Skin epidermis (tissue), 12 donors: ENCODE data around the gene TXNDC2.
A peak's percentile ranks its signal among the peaks of the same experiment; 100 is the strongest.
"Not testable (repeated sequence)": the region's sequence is repeated elsewhere in the genome, so short reads cannot be mapped to it uniquely, and the experiment has no call there.

ENCODE experiments used
- H3K27ac ChIP-seq, 21 experiments: fragments of 200-600 bp; sonication (generic) in 11 of 21; one replicate each; pipeline ENCODE4 v1.5.0; 2020; ENCODE audit warnings: mild to moderate bottlenecking in 3 of 21, inconsistent platforms in 2 of 21, moderate library complexity in 2 of 21
- H3K4me3 ChIP-seq, 7 experiments: fragments of 200-600 bp; sonication (generic) in 2 of 7; one replicate each; pipeline ENCODE4 v1.5.0; 2020; ENCODE audit warnings: inconsistent platforms in 2 of 7, mild to moderate bottlenecking in 2 of 7, moderate library complexity in 1 of 7

The TXNDC2 gene

GRCh38 chr18:9905401-9905922 lies 19.7 kb downstream of the TXNDC2 start:
- H3K4me3 ChIP-seq, result no peak overlapping the region
- H3K27ac ChIP-seq, result no peak overlapping the region

- Histone ChIP-seq H3K27ac (no peak overlapping the region), H3K4me3 (no peak overlapping the region)
Measured at GRCh38 chr18:9906481-9906880, 20.7 kb downstream of the TXNDC2 start.

GRCh38 chr18:9907867-9908266 lies 22.1 kb downstream of the TXNDC2 start:
- H3K4me3 ChIP-seq, result no peak overlapping the region
- no peak overlapping the region for H3K27ac ChIP-seq

- no peak overlapping the region for H3K27ac ChIP-seq
Measured at GRCh38 chr18:9910071-9910470, 24.3 kb downstream of the TXNDC2 start.

GRCh38 chr18:9910661-9911060 lies 24.9 kb downstream of the TXNDC2 start:
- H3K4me3 ChIP-seq, result no peak overlapping the region
- no peak overlapping the region for H3K27ac ChIP-seq

More at GRCh38 chr18:9910071-9910470, 24.3 kb downstream of the TXNDC2 start:
- H3K4me3 ChIP-seq, result no peak overlapping the region

GRCh38 chr18:9911226-9911625 lies 25.5 kb downstream of the TXNDC2 start:
- Histone ChIP-seq H3K4me3 (no peak overlapping the region), H3K27ac (no peak overlapping the region)

- H3K27ac ChIP-seq, H3K4me3 ChIP-seq: not testable (repeated sequence)
Measured at GRCh38 chr18:9912285-9912684, 26.5 kb downstream of the TXNDC2 start.

GRCh38 chr18:9913151-9913525 lies 27.4 kb downstream of the TXNDC2 start:
- Histone ChIP-seq H3K4me3 (peak overlapping the region; percentile 75 to 99 (median 91)), H3K27ac (peak overlapping the region; percentile 23 to 100 (median 99))

GRCh38 chr18:9913526-9914333 lies 28.0 kb downstream of the TXNDC2 start, which contains the start of gene VAPA:
Gene VAPA (plus strand): TSS chr18:9914016. CDS start chr18:9914257, 241 bp downstream.
- peak within 1 kb of the TSS; percentile 92 to 100 (median 99) for H3K27ac ChIP-seq
- H3K4me3 ChIP-seq, result peak within 1 kb of the TSS; percentile 75 to 99 (median 91)

- H3K4me3 ChIP-seq, result peak overlapping the region; percentile 75 to 99 (median 91)
- H3K27ac ChIP-seq, result peak overlapping the region; percentile 92 to 100 (median 99)
Measured at GRCh38 chr18:9914334-9914583, 28.5 kb downstream of the TXNDC2 start.

GRCh38 chr18:9914584-9915290 lies 29.0 kb downstream of the TXNDC2 start:
- Histone ChIP-seq H3K27ac (peak overlapping the region; percentile 92 to 100 (median 99)), H3K4me3 (peak overlapping the region; percentile 75 to 99 (median 91))

GRCh38 chr18:9915291-9916076 lies 29.7 kb downstream of the TXNDC2 start:
- Histone ChIP-seq H3K27ac (peak overlapping the region; percentile 92 to 100 (median 99)), H3K4me3 (peak overlapping the region; percentile 75 to 99 (median 91))

GRCh38 chr18:9916077-9916639 lies 30.4 kb downstream of the TXNDC2 start:
- Histone ChIP-seq H3K4me3 (peak overlapping the region in 5 of 7 experiments; percentile 2 to 98 (median 89)), H3K27ac (peak overlapping the region in 15 of 21 experiments; percentile 27 to 100 (median 99))

- Histone ChIP-seq H3K4me3 (no peak overlapping the region), H3K27ac (peak overlapping the region in 4 of 21 experiments; percentile 17 to 100 (median 67))
Measured at GRCh38 chr18:9916808-9917207, 31.0 kb downstream of the TXNDC2 start.

- H3K27ac ChIP-seq, result peak overlapping the region in 11 of 21 experiments; percentile 1 to 57 (median 14)
- no peak overlapping the region for H3K4me3 ChIP-seq
Measured at GRCh38 chr18:9918016-9918680, 32.4 kb downstream of the TXNDC2 start.

- Histone ChIP-seq H3K4me3 (no peak overlapping the region), H3K27ac (peak overlapping the region in 1 of 21 experiments; percentile 13)
Measured at GRCh38 chr18:9919564-9920232, 33.9 kb downstream of the TXNDC2 start.

- Histone ChIP-seq H3K27ac (peak overlapping the region in 1 of 21 experiments; percentile 11), H3K4me3 (no peak overlapping the region)
Measured at GRCh38 chr18:9922592-9923311, 37.0 kb downstream of the TXNDC2 start.
